Fibroblast of lung (primary cell): ENCODE measurements around the gene PSD2. TPM values are rescaled to one million over a fixed set of nuclear protein-coding genes. Genes with fewer than 3 reads are reported as not detected.
A peak's percentile ranks its signal among the peaks of the same experiment; 100 is the strongest.
"Not testable (repeated sequence)": the region's sequence is repeated elsewhere in the genome, so short reads cannot be mapped to it uniquely, and the experiment has no call there.

Source experiments
- DNase-seq, 2 donors: peaks; one replicate each; pipeline versions ENCODE4 v3.0.0 to v3.0.0-alpha.2; 2010; ENCODE audit warnings: low read depth in 2 of 2
- H2AFZ ChIP-seq: 2 replicates; pipeline ENCODE4 v1.5.1; 2012; ENCODE audit warnings: low read length, control low read depth, inconsistent platforms
- H3K27ac ChIP-seq: 2 replicates; pipeline ENCODE4 v1.5.1; 2011; ENCODE audit warnings: low read length, control low read depth; ENCODE audit not compliant: insufficient read depth
- H3K27me3 ChIP-seq: 2 replicates; pipeline ENCODE4 v1.5.1; 2011; ENCODE audit warnings: mild to moderate bottlenecking, low read length; ENCODE audit not compliant: control insufficient read depth, insufficient read depth
- H3K36me3 ChIP-seq: 2 replicates; pipeline ENCODE4 v1.5.1; 2011; ENCODE audit warnings: low read length; ENCODE audit not compliant: control insufficient read depth, insufficient read depth
- H3K4me1 ChIP-seq: 2 replicates; pipeline ENCODE4 v1.5.1; 2011; ENCODE audit warnings: low read length; ENCODE audit not compliant: control insufficient read depth, insufficient read depth; ENCODE audit errors: extremely low read depth
- H3K4me2 ChIP-seq: 2 replicates; pipeline ENCODE4 v1.5.1; 2011; ENCODE audit warnings: low read length, control low read depth; ENCODE audit not compliant: insufficient read depth; ENCODE audit errors: extremely low read depth
- H3K4me3 ChIP-seq, 4 experiments: fragments of 200-600 bp in 1 of 4; sonication (generic) in 1 of 4; replicated peaks in 1 of 4; 2 replicates each; pipeline ENCODE4 v1.5.1; 2011 to 2016; ENCODE audit warnings: low read length in 4 of 4, low read depth in 3 of 4, mild to moderate bottlenecking in 3 of 4, control low read depth in 2 of 4, inconsistent platforms in 1 of 4, mixed read lengths in 1 of 4; ENCODE audit not compliant: insufficient read depth in 1 of 4; ENCODE audit errors: control extremely low read depth in 1 of 4
- H3K79me2 ChIP-seq: 2 replicates; pipeline ENCODE4 v1.5.1; 2012; ENCODE audit warnings: mild to moderate bottlenecking, low read length, inconsistent platforms; ENCODE audit not compliant: control insufficient read depth, insufficient read depth
- H3K9ac ChIP-seq: 2 replicates; pipeline ENCODE4 v1.5.1; 2011; ENCODE audit warnings: mild to moderate bottlenecking, low read length, control low read depth; ENCODE audit not compliant: insufficient read depth
- H3K9me3 ChIP-seq: 2 replicates; pipeline ENCODE4 v1.5.1; 2012; ENCODE audit warnings: low read depth, low read length; ENCODE audit not compliant: control insufficient read depth, insufficient read depth
- H4K20me1 ChIP-seq: 2 replicates; pipeline ENCODE4 v1.5.1; 2011; ENCODE audit warnings: low read length; ENCODE audit not compliant: control insufficient read depth, insufficient read depth; ENCODE audit errors: extremely low read depth
- EZH2 ChIP-seq: IDR thresholded peaks from 2 replicates; pipeline ENCODE4 v1.5.1; 2012; ENCODE audit warnings: low read length, control low read depth, mild to moderate bottlenecking; ENCODE audit errors: missing control alignments
- polyA plus RNA-seq, 2 donors: library from polyadenylated mRNA; depleted of rRNA in 1 of 2; stranded (reverse) in 1 of 2; unstranded in 1 of 2; fragments of >200 nt; gene quantifications; 2 replicates each; pipeline ENCODE4 v1.2.1, GENCODE V29; 2011 to 2012; ENCODE audit warnings: missing spikeins in 1 of 2
- total RNA-seq: library from RNA; depleted of rRNA; stranded (reverse); fragments of >200 nt; gene quantifications from 2 replicates; pipeline ENCODE4 v1.2.1, GENCODE V29; 2014
- TF ChIP-seq, protein P1 (sequence below), 2 donors: IDR thresholded peaks in 1 of 2; conservative IDR thresholded peaks in 1 of 2; 1 replicate in 1 of 2; 2 replicates in 1 of 2; pipeline ENCODE4 v1.5.1; 2011 to 2012; ENCODE audit warnings: low read length in 2 of 2, control low read depth in 1 of 2, inconsistent platforms in 1 of 2, low read depth in 1 of 2, mild to moderate bottlenecking in 1 of 2

Gene PSD2
- total and polyA plus RNA-seq, 2 donors (not counting 1 experiment from before 2014, with no cell fraction given) = 0.05 to 0.17 TPM

DNA sequence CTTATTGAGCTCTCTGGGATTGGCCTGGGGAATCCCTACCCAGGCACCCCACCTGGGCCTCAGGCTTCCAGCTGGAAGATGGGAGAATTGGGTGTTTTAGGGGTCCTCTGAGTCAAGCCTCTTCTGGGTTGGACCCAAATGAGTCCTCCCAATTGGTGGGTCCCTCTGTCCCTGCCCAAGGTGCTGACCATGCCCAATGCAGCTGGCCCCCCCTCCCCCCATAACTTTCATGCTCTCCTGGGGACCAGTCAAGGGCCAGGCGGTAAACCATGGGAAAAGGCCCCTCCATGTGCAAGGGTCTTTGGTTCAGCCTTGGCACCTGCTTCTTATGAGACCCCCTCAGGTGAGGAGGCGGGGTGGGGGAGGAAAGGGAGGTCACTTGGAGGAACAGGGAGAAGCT, 3.4 kb upstream of the PSD2 start:
- TF ChIP-seq, protein P1, sequence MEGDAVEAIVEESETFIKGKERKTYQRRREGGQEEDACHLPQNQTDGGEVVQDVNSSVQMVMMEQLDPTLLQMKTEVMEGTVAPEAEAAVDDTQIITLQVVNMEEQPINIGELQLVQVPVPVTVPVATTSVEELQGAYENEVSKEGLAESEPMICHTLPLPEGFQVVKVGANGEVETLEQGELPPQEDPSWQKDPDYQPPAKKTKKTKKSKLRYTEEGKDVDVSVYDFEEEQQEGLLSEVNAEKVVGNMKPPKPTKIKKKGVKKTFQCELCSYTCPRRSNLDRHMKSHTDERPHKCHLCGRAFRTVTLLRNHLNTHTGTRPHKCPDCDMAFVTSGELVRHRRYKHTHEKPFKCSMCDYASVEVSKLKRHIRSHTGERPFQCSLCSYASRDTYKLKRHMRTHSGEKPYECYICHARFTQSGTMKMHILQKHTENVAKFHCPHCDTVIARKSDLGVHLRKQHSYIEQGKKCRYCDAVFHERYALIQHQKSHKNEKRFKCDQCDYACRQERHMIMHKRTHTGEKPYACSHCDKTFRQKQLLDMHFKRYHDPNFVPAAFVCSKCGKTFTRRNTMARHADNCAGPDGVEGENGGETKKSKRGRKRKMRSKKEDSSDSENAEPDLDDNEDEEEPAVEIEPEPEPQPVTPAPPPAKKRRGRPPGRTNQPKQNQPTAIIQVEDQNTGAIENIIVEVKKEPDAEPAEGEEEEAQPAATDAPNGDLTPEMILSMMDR (conservative IDR thresholded peaks at IDR 0.05 in 1 of 2, IDR thresholded peaks at IDR 0.05 in 1 of 2; ENCODE audit: low read depth in 1 of 2, low read length in 2 of 2) = no peak
- TF ChIP-seq EZH2 = no peak
- no peak overlapping the region for H2AFZ ChIP-seq
- no peak overlapping the region for H3K9ac ChIP-seq
- no peak overlapping the region for H3K4me3 ChIP-seq
- peaks cover 35% of the 10 kb centered on the region for H3K27me3 ChIP-seq
- H3K79me2 ChIP-seq = no peaks in the 10 kb centered on the region
- H3K4me2 ChIP-seq = no peak overlapping the region
- no peaks in the 10 kb centered on the region for H3K36me3 ChIP-seq
- no peaks in the 10 kb centered on the region for H4K20me1 ChIP-seq
- no peaks in the 10 kb centered on the region for H3K9me3 ChIP-seq
- H3K4me1 ChIP-seq = no peaks in the 10 kb centered on the region
- H3K27ac ChIP-seq = no peak overlapping the region
- DNase-seq = no peak

DNA sequence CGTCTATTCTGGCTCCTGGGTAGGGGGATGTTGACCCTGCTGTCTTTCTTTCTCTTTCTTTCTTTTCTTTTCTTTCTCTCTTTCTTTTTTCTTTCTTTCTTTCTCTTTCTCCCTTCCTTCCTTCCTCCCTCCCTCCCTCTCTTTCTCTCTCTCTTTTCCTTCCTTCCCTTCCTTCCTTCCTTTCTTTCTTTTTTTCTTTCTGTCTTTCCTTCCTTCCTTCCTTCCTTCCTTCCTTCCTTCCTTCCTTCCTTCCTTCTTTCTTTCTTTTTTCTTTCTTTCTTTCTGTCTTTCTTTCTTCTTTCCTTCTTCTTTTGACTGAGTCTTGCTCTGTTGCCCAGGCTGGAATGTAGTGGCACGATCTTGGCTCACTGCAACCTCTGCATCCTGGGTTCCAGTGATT, 3.0 kb upstream of the PSD2 start:
- not testable (repeated sequence) for DNase-seq, H3K4me1 ChIP-seq, H3K9me3 ChIP-seq, H3K9ac ChIP-seq, H3K4me3 ChIP-seq, H3K4me2 ChIP-seq, H3K36me3 ChIP-seq, H4K20me1 ChIP-seq, H3K79me2 ChIP-seq, H3K27ac ChIP-seq, H2AFZ ChIP-seq
- H3K27me3 ChIP-seq = peaks cover 39% of the 10 kb centered on the region

DNA sequence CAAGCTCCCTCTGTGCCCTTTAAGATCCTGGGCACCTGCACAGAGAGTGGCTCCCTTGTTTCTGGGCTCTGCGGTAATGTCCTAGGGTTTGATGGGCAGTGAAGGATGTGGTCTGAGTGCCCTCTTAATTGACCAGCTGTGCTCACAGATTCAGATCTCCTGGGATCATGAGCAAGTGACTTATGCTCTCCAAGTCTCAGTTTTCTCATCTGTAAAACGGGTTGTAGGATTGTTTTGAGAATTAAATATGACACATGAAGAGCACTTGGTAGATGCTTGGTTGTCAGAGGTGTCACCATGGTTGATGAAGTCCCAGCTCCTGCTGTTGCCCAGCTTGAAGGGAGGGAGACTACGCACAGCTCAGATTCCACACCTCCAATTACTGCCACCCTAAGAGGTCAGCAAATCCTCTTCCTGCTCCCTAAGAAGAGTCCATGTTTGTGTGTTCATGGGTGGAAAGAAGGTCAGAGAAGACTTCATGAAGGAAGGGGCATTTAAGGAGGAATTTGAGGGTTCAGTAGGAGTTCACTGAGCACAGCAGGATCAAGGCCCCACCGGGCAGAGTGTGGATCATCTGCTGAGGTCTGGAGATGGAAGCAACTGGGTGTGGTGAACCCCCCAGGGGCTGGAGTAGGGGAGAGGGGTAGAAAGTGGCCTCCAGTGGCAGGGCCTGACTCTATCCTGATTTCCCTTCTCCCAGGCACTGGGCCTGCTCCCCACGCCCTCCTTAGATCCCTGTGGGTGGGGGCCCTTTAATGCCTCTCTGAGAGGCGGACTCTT, 1.4 kb upstream of the PSD2 start:
- Histone ChIP-seq H3K27ac (no peak overlapping the region), H2AFZ (no peak overlapping the region), H3K79me2 (no peaks in the 10 kb centered on the region), H3K9me3 (no peaks in the 10 kb centered on the region), H3K4me1 (no peaks in the 10 kb centered on the region), H3K36me3 (no peaks in the 10 kb centered on the region), H3K27me3 (peaks cover 49% of the 10 kb centered on the region), H4K20me1 (no peaks in the 10 kb centered on the region), H3K4me2 (no peak overlapping the region), H3K4me3 (no peak overlapping the region), H3K9ac (no peak overlapping the region)
- DNase-seq = no peak
- TF ChIP-seq, protein P1 (conservative IDR thresholded peaks at IDR 0.05 in 1 of 2, IDR thresholded peaks at IDR 0.05 in 1 of 2; ENCODE audit: low read depth in 1 of 2, low read length in 2 of 2) = no peak
- TF ChIP-seq EZH2 = peak; percentile 16
